SK-N-SH (cell line): ENCODE results near the gene ZNF69. TPM values are rescaled to one million over a fixed set of nuclear protein-coding genes. Genes with fewer than 3 reads are reported as not detected.

ENCODE experiments used
- CTCF ChIA-PET: fragments of 300-600, 350-600 bp; formaldehyde crosslinking; extraction: SDS; loops from one replicate; lab custom pipeline; 2021; lab: Yijun Ruan, JAX
- POLR2A ChIA-PET: fragments of 350-600 bp; sonication (Branson Sonifier 250); formaldehyde crosslinking; extraction: SDS; loops from one replicate; lab custom pipeline; 2020; ENCODE audit warnings: antibody characterized with exemption, inconsistent platforms; lab: Yijun Ruan, JAX
- DNase-seq: peaks from one replicate; pipeline ENCODE4 v3.0.0; 2012
- H2AFZ ChIP-seq: fragments of 200-600 bp; sonication (generic); 2 replicates; pipeline ENCODE4 v1.8.1; 2016; ENCODE audit warnings: antibody characterized with exemption, mild to moderate bottlenecking, low read depth
- H3F3A ChIP-seq: fragments of 200-600 bp; sonication (generic); replicated peaks from 2 replicates; pipeline ENCODE3; 2016; ENCODE audit warnings: antibody characterized with exemption, mild to moderate bottlenecking; ENCODE audit not compliant: insufficient read depth
- H3K27ac ChIP-seq, 2 experiments: fragments of 200-500 bp in 1 of 2; fragments of 200-600 bp in 1 of 2; sonication (Bioruptor generic) in 1 of 2; sonication (generic), shearing (Covaris generic) in 1 of 2; 2 replicates each; pipeline versions ENCODE4 v1.5.1 to v1.6.1; 2014 to 2016; ENCODE audit warnings: low read depth in 2 of 2, inconsistent platforms in 1 of 2, low read length in 1 of 2, mild to moderate bottlenecking in 1 of 2, mixed read lengths in 1 of 2
- H3K27me3 ChIP-seq: fragments of 200-600 bp; sonication (generic), shearing (Covaris generic); 2 replicates; pipeline ENCODE4 v1.6.1; 2016; ENCODE audit warnings: mixed run types; ENCODE audit not compliant: insufficient read depth
- H3K36me3 ChIP-seq, 2 experiments: fragments of 200-500 bp in 1 of 2; fragments of 200-600 bp in 1 of 2; sonication (Bioruptor generic) in 1 of 2; sonication (generic) in 1 of 2; replicated peaks in 1 of 2; 2 replicates each; pipeline versions ENCODE3 to v1.5.1; 2014 to 2016; ENCODE audit warnings: low read length in 1 of 2, mild to moderate bottlenecking in 1 of 2; ENCODE audit not compliant: insufficient read depth in 2 of 2, control insufficient read depth in 1 of 2
- H3K4me1 ChIP-seq, 2 experiments: fragments of 200-500 bp in 1 of 2; fragments of 200-600 bp in 1 of 2; sonication (Bioruptor generic) in 1 of 2; sonication (generic), shearing (Covaris generic) in 1 of 2; 2 replicates each; pipeline versions ENCODE4 v1.5.1 to v1.6.1; 2014 to 2016; ENCODE audit warnings: low read depth in 1 of 2, low read length in 1 of 2, mixed run types in 1 of 2; ENCODE audit not compliant: insufficient read depth in 2 of 2, control insufficient read depth in 1 of 2
- H3K4me2 ChIP-seq: fragments of 200-600 bp; sonication (generic), shearing (Covaris generic); 2 replicates; pipeline ENCODE4 v1.6.1; 2017; ENCODE audit warnings: mixed run types
- H3K4me3 ChIP-seq, 2 experiments: fragments of 200-500 bp in 1 of 2; fragments of 200-600 bp in 1 of 2; sonication (Bioruptor generic) in 1 of 2; sonication (generic), shearing (Covaris generic) in 1 of 2; 2 replicates each; pipeline versions ENCODE4 v1.5.1 to v1.8.1; 2014 to 2016; ENCODE audit warnings: low read depth in 2 of 2, inconsistent platforms in 1 of 2, low read length in 1 of 2, mild to moderate bottlenecking in 1 of 2, mixed read lengths in 1 of 2, moderate library complexity in 1 of 2
- H3K79me2 ChIP-seq: fragments of 200-600 bp; sonication (generic); 2 replicates; pipeline ENCODE4 v1.8.1; 2017; ENCODE audit warnings: mild to moderate bottlenecking; ENCODE audit not compliant: insufficient read depth
- H3K9ac ChIP-seq: fragments of 200-600 bp; sonication (generic); 2 replicates; pipeline ENCODE4 v1.6.1; 2017; ENCODE audit warnings: mixed run types
- H3K9me2 ChIP-seq: fragments of 200-600 bp; sonication (generic); 2 replicates; pipeline ENCODE4 v1.6.1; 2017; ENCODE audit warnings: mixed run types
- H3K9me3 ChIP-seq: fragments of 200-600 bp; sonication (generic); 2 replicates; pipeline ENCODE4 v1.6.1; 2017; ENCODE audit warnings: mixed run types, mild to moderate bottlenecking, moderate library complexity
- H4K20me1 ChIP-seq: fragments of 200-600 bp; sonication (generic); 2 replicates; pipeline ENCODE4 v1.6.1; 2017; ENCODE audit warnings: mild to moderate bottlenecking, mixed run types; ENCODE audit not compliant: insufficient read depth
- CTCF ChIP-seq: fragments of 200-600 bp; sonication (generic); IDR thresholded peaks from 2 replicates; pipeline ENCODE4 v1.6.1; 2017; ENCODE audit warnings: antibody characterized with exemption, mild to moderate bottlenecking, moderate library complexity
- ELF1 ChIP-seq: IDR thresholded peaks from 2 replicates; pipeline ENCODE4 v1.4.0; 2012
- EP300 ChIP-seq, 2 experiments: IDR thresholded peaks; 2 replicates each; pipeline versions ENCODE4 v1.4.0 to v1.6.1; 2012; ENCODE audit warnings: borderline replicate concordance in 1 of 2, low read depth in 1 of 2, low read length in 1 of 2
- EZH2phosphoT487 ChIP-seq: fragments of 200-600 bp; sonication (generic); IDR thresholded peaks from 2 replicates; pipeline ENCODE4 v1.6.1; 2017; ENCODE audit warnings: low read depth, mixed run types, mild to moderate bottlenecking, antibody characterized with exemption, moderate library complexity, borderline replicate concordance
- FOSL2 ChIP-seq: IDR thresholded peaks from 2 replicates; pipeline ENCODE4 v1.4.0; 2012; ENCODE audit warnings: low read depth, mild to moderate bottlenecking, moderate library complexity, borderline replicate concordance
- NRF1 ChIP-seq: IDR thresholded peaks from 2 replicates; pipeline ENCODE4 v1.6.1; 2012; ENCODE audit warnings: low read depth, mild to moderate bottlenecking, low read length
- PBX3 ChIP-seq: IDR thresholded peaks from 2 replicates; pipeline ENCODE4; 2012
- POLR2AphosphoS5 ChIP-seq: IDR thresholded peaks from 2 replicates; pipeline ENCODE4 v1.6.1; 2012; ENCODE audit warnings: low read depth, low read length
- YY1 ChIP-seq: IDR thresholded peaks from 2 replicates; pipeline ENCODE4 v1.4.0; 2012; ENCODE audit warnings: low read depth, mild to moderate bottlenecking
- WGBS: methylation state at CpG from one replicate; pipeline ENCODE4 v1.1.6; 2017; ENCODE audit warnings: low lambda C conversion rate; 5-methylcytosine and 5-hydroxymethylcytosine counted together
- polyA plus RNA-seq, 3 experiments: library from polyadenylated mRNA; depleted of rRNA; stranded (reverse); fragments of >200 nt; gene quantifications; 2 replicates each; pipeline ENCODE4 v1.2.3, GENCODE V29; 2012
- TF ChIP-seq, protein P1 (sequence below): IDR thresholded peaks from 2 replicates; pipeline ENCODE4 v1.6.1; 2012; ENCODE audit warnings: mild to moderate bottlenecking, low read depth, low read length, moderate library complexity
- TF ChIP-seq, protein P2 (sequence below): fragments of 150-350 bp; IDR thresholded peaks from 2 replicates; pipeline ENCODE4 v1.6.1; 2016; ENCODE audit warnings: mild to moderate bottlenecking, low read depth, low read length

Gene ZNF69
- polyA plus RNA-seq, 1 of the 3 experiments (the other 2 are of a cell fraction): 0.58 TPM

- Histone ChIP-seq H3K4me2 (no peak overlapping the region), H3K27me3 (no peaks in the 10 kb centered on the region), H3K79me2 (peaks cover 91% of the 10 kb centered on the region), H4K20me1 (no peaks in the 10 kb centered on the region), H3K9me2 (no peaks in the 10 kb centered on the region), H3K4me1 (no peaks in the 10 kb centered on the region; a peak in 1 of 4 replicates), H2AFZ (no peak overlapping the region), H3K9me3 (peaks cover 8% of the 10 kb centered on the region; the same call in 1 of the 2 replicates), H3K9ac (no peak overlapping the region), H3K36me3 (peaks cover 0 to 46% of the 10 kb centered on the region in 2 experiments), H3F3A (peaks cover 4% of the 10 kb centered on the region), H3K27ac (no peak overlapping the region), H3K4me3 (no peak overlapping the region)
- DNase-seq: no peak
- WGBS: 93% methylated on average over 3 of the region's 3 CpGs
- ChIA-PET CTCF (no interaction called here), POLR2A (no interaction called here)
- TF ChIP-seq CTCF: no peak
- TF ChIP-seq NRF1: no peak
- TF ChIP-seq EZH2phosphoT487: no peak
- TF ChIP-seq, protein P1, sequence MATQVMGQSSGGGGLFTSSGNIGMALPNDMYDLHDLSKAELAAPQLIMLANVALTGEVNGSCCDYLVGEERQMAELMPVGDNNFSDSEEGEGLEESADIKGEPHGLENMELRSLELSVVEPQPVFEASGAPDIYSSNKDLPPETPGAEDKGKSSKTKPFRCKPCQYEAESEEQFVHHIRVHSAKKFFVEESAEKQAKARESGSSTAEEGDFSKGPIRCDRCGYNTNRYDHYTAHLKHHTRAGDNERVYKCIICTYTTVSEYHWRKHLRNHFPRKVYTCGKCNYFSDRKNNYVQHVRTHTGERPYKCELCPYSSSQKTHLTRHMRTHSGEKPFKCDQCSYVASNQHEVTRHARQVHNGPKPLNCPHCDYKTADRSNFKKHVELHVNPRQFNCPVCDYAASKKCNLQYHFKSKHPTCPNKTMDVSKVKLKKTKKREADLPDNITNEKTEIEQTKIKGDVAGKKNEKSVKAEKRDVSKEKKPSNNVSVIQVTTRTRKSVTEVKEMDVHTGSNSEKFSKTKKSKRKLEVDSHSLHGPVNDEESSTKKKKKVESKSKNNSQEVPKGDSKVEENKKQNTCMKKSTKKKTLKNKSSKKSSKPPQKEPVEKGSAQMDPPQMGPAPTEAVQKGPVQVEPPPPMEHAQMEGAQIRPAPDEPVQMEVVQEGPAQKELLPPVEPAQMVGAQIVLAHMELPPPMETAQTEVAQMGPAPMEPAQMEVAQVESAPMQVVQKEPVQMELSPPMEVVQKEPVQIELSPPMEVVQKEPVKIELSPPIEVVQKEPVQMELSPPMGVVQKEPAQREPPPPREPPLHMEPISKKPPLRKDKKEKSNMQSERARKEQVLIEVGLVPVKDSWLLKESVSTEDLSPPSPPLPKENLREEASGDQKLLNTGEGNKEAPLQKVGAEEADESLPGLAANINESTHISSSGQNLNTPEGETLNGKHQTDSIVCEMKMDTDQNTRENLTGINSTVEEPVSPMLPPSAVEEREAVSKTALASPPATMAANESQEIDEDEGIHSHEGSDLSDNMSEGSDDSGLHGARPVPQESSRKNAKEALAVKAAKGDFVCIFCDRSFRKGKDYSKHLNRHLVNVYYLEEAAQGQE: no peak
- no peak for TF ChIP-seq PBX3
- TF ChIP-seq YY1: no peak
- TF ChIP-seq POLR2AphosphoS5: no peak
- TF ChIP-seq, protein P2, sequence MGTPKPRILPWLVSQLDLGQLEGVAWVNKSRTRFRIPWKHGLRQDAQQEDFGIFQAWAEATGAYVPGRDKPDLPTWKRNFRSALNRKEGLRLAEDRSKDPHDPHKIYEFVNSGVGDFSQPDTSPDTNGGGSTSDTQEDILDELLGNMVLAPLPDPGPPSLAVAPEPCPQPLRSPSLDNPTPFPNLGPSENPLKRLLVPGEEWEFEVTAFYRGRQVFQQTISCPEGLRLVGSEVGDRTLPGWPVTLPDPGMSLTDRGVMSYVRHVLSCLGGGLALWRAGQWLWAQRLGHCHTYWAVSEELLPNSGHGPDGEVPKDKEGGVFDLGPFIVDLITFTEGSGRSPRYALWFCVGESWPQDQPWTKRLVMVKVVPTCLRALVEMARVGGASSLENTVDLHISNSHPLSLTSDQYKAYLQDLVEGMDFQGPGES: no peak
- no peak for TF ChIP-seq FOSL2
- TF ChIP-seq ELF1: no peak
- no peak for TF ChIP-seq EP300 (IDR thresholded peaks at IDR 0.05; ENCODE audit: borderline replicate concordance in 1 of 2, low read depth in 1 of 2, low read length in 1 of 2)
These were observed 43.5 kb downstream of the ZNF69 start for GRCh38 chr19:11931051-11931450.
